Eye (tissue), 1 donor: Measurements from ENCODE around the gene KRT2.
"Not testable (repeated sequence)": the region's sequence is repeated elsewhere in the genome, so short reads cannot be mapped to it uniquely, and the experiment has no call there.

Experiments used
- DNase-seq: peaks from one replicate; pipeline ENCODE4 v3.0.0-alpha.2; 2015

The KRT2 gene

GRCh38 chr12:52683575-52684300 is 31.7 kb upstream of the KRT2 start:
- DNase-seq, result no peak

GRCh38 chr12:52682938-52683574 is 31.0 kb upstream of the KRT2 start:
- no peak for DNase-seq

- DNase-seq, result no peak
These were observed 30.3 kb upstream of the KRT2 start for GRCh38 chr12:52682381-52682660.

GRCh38 chr12:52681526-52682380 is 29.7 kb upstream of the KRT2 start:
- no peak for DNase-seq

DNA sequence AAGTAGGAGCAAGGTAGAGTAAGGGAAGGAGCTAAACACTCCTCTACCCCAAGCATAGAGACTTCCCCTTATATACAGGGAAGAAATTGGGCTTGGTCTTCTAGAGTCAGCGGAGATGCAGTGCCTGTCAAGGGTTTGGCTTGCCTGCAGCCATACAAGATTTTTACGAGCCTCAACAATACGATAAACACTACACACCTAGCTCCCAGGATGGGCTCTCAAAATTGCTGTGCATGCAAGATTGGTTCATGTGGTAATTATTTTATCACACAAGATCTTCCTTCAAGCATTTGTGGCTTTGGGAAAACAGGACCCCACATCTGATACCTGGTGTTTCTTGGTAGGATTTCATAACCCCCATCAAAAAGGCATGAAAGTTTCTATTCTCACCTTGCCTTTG is 28.4 kb upstream of the KRT2 start, which contains the start of gene KRT1:
TSS of gene KRT1 (minus strand) at position 45 of the 400 bp plus-strand sequence. CDS start 59 bp downstream, outside the sequence.
- no peak for DNase-seq

- no peak for DNase-seq
These were observed 27.9 kb upstream of the KRT2 start for GRCh38 chr12:52679875-52680274.

- DNase-seq, result no peak
These were observed 25.7 kb upstream of the KRT2 start for GRCh38 chr12:52677671-52678070.

- no peak for DNase-seq
These were observed 25.1 kb upstream of the KRT2 start for GRCh38 chr12:52677126-52677525.

GRCh38 chr12:52676163-52676562 is 24.2 kb upstream of the KRT2 start:
- DNase-seq, result no peak

DNA sequence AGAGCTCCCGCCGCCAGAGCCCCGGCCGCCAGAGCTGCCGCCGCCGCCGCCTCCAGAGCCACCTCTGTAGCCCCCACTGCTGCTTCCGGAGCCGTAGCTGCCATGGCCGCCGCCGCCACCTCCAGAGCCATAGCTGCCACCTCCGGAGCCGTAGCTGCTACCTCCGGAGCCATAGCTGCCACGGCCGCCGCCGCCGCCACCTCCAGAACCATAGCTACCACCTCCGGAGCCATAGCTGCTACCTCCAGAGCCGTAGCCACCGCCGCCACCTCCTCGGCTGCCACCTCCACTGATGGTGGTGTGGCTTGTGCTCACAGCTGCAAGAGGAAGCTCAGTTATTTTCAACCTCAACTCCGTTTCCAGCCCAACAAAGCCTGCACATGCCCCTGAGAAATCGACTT is 23.3 kb upstream of the KRT2 start:
- no peak for DNase-seq

GRCh38 chr12:52674433-52674775 is 22.4 kb upstream of the KRT2 start:
- no peak for DNase-seq

GRCh38 chr12:52673713-52674432 is 21.9 kb upstream of the KRT2 start:
- DNase-seq, result no peak

DNA sequence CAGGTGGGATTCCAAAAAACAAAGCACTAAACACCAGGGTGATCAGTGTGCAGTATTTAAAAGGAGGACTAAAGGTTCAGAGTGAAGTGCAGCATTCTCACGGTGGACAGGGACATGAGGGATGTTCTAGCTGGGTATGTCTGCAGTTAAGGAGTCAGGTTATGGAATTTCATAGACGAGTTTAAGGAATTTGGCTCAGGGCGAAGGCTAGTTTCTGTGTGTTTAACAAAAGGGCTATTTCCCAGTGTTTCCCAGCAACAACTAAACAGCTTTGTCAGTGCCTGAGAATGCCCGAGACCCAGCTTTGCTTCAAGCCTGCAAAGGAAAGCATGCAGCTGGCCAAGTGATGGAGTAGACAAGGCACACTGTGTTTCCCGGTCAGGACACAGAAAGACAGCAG is 21.2 kb upstream of the KRT2 start:
- no peak for DNase-seq

DNA sequence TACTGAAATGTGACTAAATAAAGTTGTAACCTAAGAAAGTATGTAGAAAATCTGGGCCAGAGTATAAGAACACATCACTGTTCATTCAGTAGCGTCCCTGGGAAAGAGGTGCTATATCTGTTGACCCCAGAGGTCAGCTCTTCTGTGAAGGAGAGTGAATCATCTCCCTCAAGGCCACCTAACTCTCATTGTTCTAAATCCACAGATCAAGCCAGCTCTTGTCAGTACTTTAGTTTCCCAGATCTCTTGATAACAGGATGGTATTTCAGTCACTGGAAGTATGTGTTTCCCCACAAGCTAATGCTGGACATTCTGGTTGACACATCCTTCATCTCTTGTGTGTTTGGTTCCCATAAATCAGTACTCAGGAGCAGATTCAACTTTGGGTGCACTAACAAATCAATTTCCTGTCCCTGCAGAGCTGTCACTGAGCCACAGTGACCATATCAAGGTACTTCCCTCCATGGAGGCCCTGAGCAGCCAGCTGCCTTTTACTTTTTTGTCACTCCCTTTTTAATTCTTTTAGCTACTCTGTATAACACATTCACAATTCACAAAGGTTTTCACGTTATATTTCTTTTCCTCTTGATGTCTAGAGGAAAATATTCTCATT is 20.4 kb upstream of the KRT2 start:
- no peak for DNase-seq

DNA sequence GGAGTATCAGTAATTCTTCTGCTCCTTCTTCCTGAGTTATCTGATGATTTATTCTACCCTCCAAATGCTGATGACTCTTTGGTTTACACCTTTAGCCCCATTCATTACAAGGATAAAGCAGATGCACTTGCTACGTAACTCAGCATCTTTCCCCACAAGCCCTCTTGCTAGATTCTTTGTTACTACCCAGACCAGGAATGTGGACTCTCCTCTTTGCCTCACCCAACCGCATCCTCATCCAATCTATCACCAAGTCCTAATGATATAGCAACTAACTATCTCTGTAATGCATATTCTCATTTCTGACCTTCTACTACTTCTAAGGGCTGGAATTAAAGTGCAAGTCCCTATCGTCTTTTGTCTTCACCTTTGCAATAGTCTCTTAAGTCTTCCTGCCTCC is 18.9 kb upstream of the KRT2 start:
- DNase-seq, result no peak

DNA sequence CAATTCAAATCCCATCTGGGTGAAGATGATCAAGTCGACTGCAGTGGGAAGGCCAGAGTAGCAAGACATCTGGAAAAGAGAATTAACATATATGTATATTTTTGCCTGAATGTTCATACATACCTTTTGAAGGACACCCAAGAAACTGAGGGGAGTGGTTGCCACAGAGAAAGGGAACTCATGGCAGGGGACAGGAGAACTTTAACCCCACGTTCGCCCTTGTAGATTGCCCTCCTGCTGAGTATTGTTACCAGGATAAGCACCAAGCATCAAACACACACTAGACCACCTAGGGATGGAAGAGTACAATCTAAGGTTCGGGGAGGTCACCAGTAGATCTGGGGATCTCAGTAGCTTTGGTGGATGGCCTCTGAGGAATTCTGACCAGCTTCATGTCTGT is 18.5 kb upstream of the KRT2 start:
- no peak for DNase-seq

DNA sequence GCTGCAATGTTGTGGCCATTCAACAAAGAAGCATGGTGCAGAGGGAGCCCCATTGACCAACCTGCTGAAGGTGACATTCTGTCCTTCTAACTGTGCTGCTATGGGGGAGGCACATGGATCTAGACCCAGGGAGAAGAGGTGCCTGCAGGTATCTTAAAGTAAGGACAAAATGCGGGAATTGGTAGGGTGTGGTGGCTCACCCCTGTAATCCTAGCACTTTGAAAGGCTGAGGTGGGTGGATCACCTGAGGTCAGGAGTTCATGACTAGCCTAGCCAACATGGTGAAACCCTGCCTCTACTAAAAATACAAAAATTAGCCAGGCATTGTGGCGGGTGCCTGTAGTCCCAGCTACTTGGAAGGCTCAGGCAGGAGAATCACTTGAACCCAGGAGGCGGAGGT is 17.9 kb upstream of the KRT2 start:
- DNase-seq, result not testable (repeated sequence)

DNA sequence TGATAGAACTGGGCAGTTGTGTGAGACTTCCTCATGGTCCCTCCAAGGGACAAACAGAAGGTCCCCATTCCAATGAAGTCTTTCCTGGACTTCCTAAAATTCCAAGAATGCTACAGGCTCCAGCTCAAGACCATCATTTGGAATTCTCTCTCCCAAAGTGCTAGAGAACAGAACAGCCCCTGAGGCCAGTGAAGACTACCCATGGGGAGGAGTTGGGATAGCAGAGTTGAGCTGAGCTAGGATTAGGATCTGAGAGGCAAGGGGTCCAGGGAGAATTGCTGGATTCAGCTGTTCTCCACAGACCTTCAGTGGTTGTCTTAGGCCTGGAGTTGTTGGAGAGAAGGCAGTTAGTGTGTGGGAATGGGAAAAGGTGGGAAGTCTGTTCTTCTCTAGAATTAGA is 17.4 kb upstream of the KRT2 start:
- no peak for DNase-seq

DNA sequence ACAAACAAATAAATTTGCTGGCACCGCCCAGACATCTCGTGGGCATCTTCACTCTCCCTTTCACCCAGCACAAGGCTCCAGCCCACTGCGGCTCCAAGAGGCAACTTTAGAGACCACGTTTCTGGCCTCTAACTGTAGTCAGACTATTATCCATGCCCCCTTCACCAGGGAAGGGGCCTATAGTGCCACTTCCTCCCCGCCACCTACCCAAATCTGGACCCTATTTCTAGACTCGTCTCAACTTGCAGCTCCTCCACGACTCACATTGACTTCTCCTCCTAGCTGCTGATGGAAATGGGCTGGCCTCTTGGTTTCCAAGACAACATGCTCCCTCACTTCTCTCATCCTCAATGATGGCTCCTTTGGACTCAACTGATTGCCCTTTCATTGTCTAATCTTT is 15.9 kb upstream of the KRT2 start:
- no peak for DNase-seq

- DNase-seq, result no peak
These were observed 15.5 kb upstream of the KRT2 start for GRCh38 chr12:52667509-52667908.

DNA sequence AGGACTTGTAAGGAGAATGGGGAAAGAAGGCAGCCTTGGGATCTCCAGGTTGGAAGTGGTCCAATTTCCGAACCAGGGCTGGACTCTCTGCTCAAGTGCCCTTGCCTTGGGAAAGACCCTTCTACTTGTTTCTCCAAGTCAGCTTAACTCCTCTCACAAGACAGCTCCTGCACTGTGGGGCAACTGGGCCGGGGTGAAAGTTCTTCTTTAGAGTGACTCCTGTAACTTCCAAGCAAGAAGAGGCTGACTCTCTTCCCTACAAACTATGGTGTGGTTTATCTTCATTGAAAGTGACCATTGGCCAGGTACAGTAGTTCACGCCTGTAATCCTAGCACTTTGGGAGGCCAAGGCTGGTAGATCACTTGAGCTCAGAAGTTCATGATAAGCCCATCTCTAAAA is 14.5 kb upstream of the KRT2 start:
- DNase-seq, result no peak

DNA sequence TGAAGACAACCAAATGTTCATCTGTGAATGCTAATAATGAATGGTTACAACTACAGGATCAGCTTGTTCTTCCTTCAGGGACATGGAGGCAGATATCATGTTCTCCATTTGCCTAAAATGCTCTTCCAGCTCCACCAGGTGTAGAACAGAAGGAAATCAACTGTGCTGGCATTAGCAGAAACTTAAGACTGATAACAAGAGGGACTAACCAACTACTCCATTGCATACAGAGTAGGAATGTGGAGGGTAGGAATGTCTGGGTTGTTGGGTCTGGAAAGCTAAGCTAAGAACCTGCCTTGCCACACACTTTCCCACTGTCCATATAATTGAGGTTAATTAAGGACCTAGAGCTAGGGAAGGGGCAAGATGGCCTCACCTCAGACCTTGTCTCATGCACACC is 11.4 kb upstream of the KRT2 start:
- DNase-seq, result no peak

- no peak for DNase-seq
These were observed 10.9 kb upstream of the KRT2 start for GRCh38 chr12:52662918-52663229.
